Measurements from ENCODE around the gene NEU1. TPM values are rescaled to one million over a fixed set of nuclear protein-coding genes. Genes with fewer than 3 reads are reported as not detected.
"Not testable (repeated sequence)": the region's sequence is repeated elsewhere in the genome, so short reads cannot be mapped to it uniquely, and the experiment has no call there.

Gene NEU1
- 50.2 and 73.0 TPM in 2 replicates for total RNA-seq

GRCh38 chr6:31862344-31863235 lies at the start of gene NEU1:
NEU1 (minus strand) TSS chr6:31862821; CDS start chr6:31862776, 45 bp downstream.
- peak; percentile 99 to 100 for DNase-seq (ENCODE audit: low read depth in 2 of 2)

DNA sequence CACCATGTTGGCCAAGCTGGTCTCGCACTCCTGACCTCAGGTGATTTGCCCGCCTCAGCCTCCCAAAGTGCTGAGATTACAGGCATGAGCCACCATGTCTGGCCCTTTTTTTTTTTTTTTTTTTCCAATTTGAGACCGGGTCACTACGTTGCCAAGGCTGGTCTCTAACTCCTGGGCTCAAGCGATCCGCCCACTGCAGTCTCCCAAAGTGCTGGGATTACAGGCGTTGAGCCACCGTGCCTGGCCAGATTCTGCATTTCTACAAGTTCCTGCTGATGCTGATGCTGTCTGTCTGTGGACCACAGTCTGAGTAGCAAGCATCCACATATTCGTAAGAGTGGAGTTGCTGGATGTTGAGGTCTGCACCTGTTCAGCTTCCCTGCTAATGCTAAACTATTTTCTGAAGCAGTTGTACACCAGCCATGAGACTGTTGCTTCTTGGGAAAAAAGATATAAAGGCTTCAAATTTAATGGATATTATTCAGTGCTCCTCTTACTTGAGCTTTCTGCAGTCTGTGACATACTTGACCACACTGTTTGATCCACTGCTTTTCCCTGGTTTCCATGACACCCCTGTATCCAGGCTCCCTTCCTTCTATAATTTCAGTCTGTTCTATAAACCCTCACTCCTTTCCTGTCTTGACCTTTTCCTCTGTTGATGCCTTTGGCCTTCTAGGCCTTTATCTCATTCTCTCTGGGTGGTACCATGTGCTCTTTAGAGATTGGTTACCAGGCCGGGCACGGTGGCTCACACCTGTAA lies 49.4 kb upstream of the NEU1 start:
- no peak for DNase-seq (ENCODE audit: low read depth in 2 of 2)

DNA sequence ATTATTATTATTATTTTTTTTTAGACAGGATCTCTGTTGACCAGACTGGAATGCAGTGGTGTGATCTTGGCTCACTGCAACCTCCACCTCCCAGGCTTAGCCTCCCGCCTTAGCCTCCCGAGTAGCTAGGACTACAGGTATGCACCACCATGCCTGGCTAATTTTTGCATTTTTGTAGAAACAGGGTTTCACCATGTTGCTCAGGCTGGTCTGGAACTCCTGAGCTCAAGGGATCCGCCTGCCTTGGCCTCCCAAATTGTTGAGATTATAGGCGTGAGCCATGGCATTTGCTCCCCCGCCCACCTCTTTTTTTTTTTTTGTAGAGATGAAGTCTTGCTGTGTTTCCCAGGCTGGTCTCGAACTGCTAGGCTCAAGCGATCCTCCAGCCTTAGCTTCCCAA lies 46.7 kb upstream of the NEU1 start:
- not testable (repeated sequence) for DNase-seq (ENCODE audit: low read depth in 2 of 2)

DNA sequence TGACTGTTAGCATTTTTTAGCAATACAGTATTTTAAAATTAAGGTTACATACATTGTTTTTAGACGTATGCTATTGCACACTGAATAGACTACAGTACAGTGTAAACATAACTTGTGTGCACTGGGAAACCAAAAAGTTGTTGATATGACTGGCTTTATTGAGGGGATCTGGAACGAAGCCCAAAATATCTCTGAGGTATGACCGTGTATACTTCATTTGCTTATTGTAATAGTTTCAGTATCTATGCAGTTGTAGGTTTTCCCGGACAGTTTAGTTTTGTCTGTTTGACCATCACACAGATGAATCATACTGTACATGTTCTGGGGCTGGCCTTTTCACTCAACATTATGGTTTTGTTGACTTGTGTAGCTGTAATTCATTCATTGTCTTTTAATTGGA lies 46.2 kb upstream of the NEU1 start:
- DNase-seq (ENCODE audit: low read depth in 2 of 2) = no peak

DNA sequence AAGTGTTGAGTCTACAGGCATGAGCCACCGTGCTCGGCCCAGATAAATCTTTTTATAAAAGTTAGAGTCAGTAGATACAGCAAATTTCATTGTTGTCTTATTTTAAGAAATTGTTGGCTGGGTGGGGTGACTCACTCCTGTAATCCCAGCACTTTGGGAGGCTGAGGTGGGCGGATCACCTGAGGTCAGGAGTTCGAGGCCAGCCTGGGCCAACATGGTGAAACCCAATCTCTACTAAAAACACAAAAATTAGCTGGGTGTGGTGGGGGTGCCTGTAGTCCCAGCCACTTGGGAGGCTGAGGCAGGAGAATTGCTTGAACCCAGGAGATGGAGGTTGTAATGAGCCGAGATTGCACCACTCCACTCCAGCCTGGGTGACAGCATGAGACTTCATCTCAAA lies 45.6 kb upstream of the NEU1 start:
- DNase-seq (ENCODE audit: low read depth in 2 of 2) = not testable (repeated sequence)

- no peak for DNase-seq (ENCODE audit: low read depth in 2 of 2)
These were observed 44.7 kb upstream of the NEU1 start for GRCh38 chr6:31907158-31907813.

DNA sequence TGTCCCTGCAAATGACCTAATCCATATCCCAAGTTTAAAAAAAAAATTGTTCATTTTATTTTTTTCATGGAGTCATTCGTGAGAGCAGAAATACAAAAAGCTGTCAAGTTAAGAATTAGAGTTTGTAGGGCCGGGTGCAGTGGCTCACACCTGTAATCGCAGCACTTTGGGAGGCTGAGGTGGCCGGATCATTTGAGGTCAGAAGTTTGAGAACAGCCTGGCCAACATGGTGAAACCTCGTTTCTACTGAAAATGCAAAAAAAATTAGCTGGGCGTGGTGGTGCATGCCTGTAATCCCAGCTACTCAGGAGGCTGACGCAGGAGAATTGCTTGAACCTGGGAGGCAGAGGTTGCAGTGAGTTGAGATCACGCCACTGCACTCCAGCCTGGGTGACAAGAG lies 44.1 kb upstream of the NEU1 start:
- not testable (repeated sequence) for DNase-seq (ENCODE audit: low read depth in 2 of 2)

GRCh38 chr6:31906122-31906521 lies 43.5 kb upstream of the NEU1 start:
- no peak for DNase-seq (ENCODE audit: low read depth in 2 of 2)

DNA sequence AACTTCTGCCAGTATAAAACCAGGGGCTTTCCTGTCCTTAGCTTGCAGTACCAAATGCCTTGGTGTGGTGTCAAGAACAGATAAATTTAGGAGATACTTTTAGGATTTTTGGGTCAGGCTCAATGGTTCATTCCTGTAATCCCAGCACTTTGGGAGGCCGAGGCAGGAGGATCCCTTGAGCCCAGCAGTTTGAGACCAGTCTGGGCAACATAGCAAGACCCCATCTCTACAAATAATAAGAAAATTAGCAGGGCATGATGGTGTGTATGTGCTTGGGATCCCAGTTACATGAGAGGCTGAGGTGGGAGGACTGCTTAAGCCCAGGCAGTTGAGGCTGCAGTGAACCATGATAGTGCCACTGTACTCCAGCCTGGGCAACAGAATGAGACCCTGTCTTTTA lies 42.4 kb upstream of the NEU1 start:
- no peak for DNase-seq (ENCODE audit: low read depth in 2 of 2)

- no peak for DNase-seq (ENCODE audit: low read depth in 2 of 2)
These were observed 41.3 kb upstream of the NEU1 start for GRCh38 chr6:31903957-31904356.

GRCh38 chr6:31901953-31902643 lies 39.5 kb upstream of the NEU1 start, which contains the start of gene ZBTB12:
ZBTB12 (minus strand) TSS chr6:31902086; CDS start chr6:31901305, 781 bp downstream.
- DNase-seq (ENCODE audit: low read depth in 2 of 2) = peak; percentile 83 to 93

- DNase-seq (ENCODE audit: low read depth in 2 of 2) = peak in 1 of 2 donors; percentile 46
These were observed 38.9 kb upstream of the NEU1 start for GRCh38 chr6:31901415-31901952.

GRCh38 chr6:31900917-31901414 lies 38.3 kb upstream of the NEU1 start:
- no peak for DNase-seq (ENCODE audit: low read depth in 2 of 2)

- DNase-seq (ENCODE audit: low read depth in 2 of 2) = no peak
These were observed 37.5 kb upstream of the NEU1 start for GRCh38 chr6:31899882-31900722.

- DNase-seq (ENCODE audit: low read depth in 2 of 2) = no peak
These were observed 36.6 kb upstream of the NEU1 start for GRCh38 chr6:31899215-31899614.

- DNase-seq (ENCODE audit: low read depth in 2 of 2) = peak in 1 of 2 donors; percentile 47
These were observed 35.9 kb upstream of the NEU1 start for GRCh38 chr6:31898383-31899011.

GRCh38 chr6:31897612-31898382 lies 35.2 kb upstream of the NEU1 start, which contains the start of gene EHMT2:
EHMT2 (minus strand) TSS chr6:31897698; CDS start chr6:31897677, 21 bp downstream.
- DNase-seq (ENCODE audit: low read depth in 2 of 2) = peak; percentile 36 to 73

DNA sequence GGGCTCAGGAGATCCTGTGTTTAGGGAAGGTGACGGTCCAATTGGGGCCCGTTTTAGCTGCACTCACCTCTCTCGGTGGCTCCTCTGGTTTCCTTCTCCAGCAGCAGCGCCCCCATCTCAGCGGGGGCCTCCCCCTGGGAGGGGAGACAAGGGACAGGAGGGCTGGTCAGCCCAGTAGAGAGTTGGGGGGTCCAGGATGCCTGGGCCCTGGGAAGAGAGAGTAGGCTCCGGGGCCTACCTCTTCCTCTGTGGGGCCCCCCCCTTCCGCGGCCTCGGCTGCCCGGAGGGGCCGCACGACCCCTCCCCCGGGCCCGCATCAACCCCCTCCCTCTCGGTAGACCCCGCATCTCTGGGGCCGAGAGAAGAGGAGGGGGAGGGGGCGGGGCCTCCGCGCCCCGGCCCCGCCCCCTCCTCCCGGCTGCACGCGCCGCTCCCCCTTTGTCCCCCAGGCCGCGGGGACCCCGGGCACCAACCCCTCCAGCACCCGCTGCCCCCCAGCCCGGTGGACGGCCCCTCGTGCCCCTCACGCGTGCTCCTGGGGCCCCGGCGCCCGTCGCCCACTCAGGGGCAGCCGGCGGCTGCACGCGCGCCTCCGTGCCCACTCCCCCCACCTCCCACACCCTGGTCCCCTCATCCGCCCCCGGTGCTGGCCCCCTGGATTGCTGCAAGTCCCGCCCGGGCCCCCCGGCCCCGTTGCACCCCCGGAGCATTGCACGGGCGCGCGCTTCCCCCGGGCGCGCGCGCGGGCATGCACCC lies 34.4 kb upstream of the NEU1 start:
- no peak for DNase-seq (ENCODE audit: low read depth in 2 of 2)

Data from dermis microvascular lymphatic vessel endothelial cell (primary cell).